HG02938 (cell line): ENCODE results near the gene ITIH5.

ENCODE experiments used
- ATAC-seq: cut with Tn5 transposase; IDR thresholded peaks from one replicate; pipeline ENCODE4 v1.9.1; 2021; ENCODE audit warnings: mild to moderate bottlenecking, moderate library complexity; ENCODE audit not compliant: unreplicated experiment

ITIH5 gene

GRCh38 chr10:7551289-7551688 is 115.5 kb downstream of the ITIH5 start:
- no peak for ATAC-seq

- ATAC-seq: no peak
These were observed 116.8 kb downstream of the ITIH5 start for GRCh38 chr10:7550013-7550412.

GRCh38 chr10:7547829-7548228 is 118.9 kb downstream of the ITIH5 start:
- ATAC-seq: no peak

GRCh38 chr10:7547206-7547605 is 119.6 kb downstream of the ITIH5 start:
- no peak for ATAC-seq

GRCh38 chr10:7546385-7546967 is 120.3 kb downstream of the ITIH5 start:
- no peak for ATAC-seq

- no peak for ATAC-seq
These were observed 121.0 kb downstream of the ITIH5 start for GRCh38 chr10:7545792-7546191.

GRCh38 chr10:7545261-7545660 is 121.5 kb downstream of the ITIH5 start:
- no peak for ATAC-seq

GRCh38 chr10:7544203-7544602 is 122.6 kb downstream of the ITIH5 start:
- no peak for ATAC-seq

GRCh38 chr10:7542189-7542914 is 124.4 kb downstream of the ITIH5 start:
- no peak for ATAC-seq

GRCh38 chr10:7541137-7542087 is 125.4 kb downstream of the ITIH5 start:
- no peak for ATAC-seq

- ATAC-seq: no peak
These were observed 127.7 kb downstream of the ITIH5 start for GRCh38 chr10:7538970-7539654.

- no peak for ATAC-seq
These were observed 129.6 kb downstream of the ITIH5 start for GRCh38 chr10:7537126-7537525.

- ATAC-seq: peak; percentile 93
These were observed 132.3 kb downstream of the ITIH5 start for GRCh38 chr10:7534480-7534852.

GRCh38 chr10:7533657-7534479 is 132.9 kb downstream of the ITIH5 start:
- ATAC-seq: peak; percentile 26

- ATAC-seq: no peak
These were observed 133.9 kb downstream of the ITIH5 start for GRCh38 chr10:7532723-7533498.

- no peak for ATAC-seq
These were observed 137.1 kb downstream of the ITIH5 start for GRCh38 chr10:7529638-7530037.

GRCh38 chr10:7527468-7527867 is 139.3 kb downstream of the ITIH5 start:
- ATAC-seq: no peak

- no peak for ATAC-seq
These were observed 140.8 kb downstream of the ITIH5 start for GRCh38 chr10:7526017-7526400.

GRCh38 chr10:7525314-7526016 is 141.3 kb downstream of the ITIH5 start:
- peak; percentile 71 for ATAC-seq
